Fibroblast of lung (primary cell): ENCODE measurements around the gene OBSCN.

Source experiments
- CTCF ChIP-seq, 2 donors: IDR thresholded peaks in 1 of 2; conservative IDR thresholded peaks in 1 of 2; 1 replicate in 1 of 2; 2 replicates in 1 of 2; pipeline ENCODE4 v1.5.1; 2011 to 2012; ENCODE audit warnings: low read length in 2 of 2, control low read depth in 1 of 2, inconsistent platforms in 1 of 2, low read depth in 1 of 2, mild to moderate bottlenecking in 1 of 2
- EZH2 ChIP-seq: IDR thresholded peaks from 2 replicates; pipeline ENCODE4 v1.5.1; 2012; ENCODE audit warnings: low read length, control low read depth, mild to moderate bottlenecking; ENCODE audit errors: missing control alignments

GRCh38 chr1:228246216-228246900 is 38.5 kb downstream of the OBSCN start:
- TF ChIP-seq CTCF (conservative IDR thresholded peaks at IDR 0.05 in 1 of 2, IDR thresholded peaks at IDR 0.05 in 1 of 2; ENCODE audit: low read depth in 1 of 2, low read length in 2 of 2) (no peak), EZH2 (no peak)
